HuH-7.5 (cell line): ENCODE data around the gene CHPT1.
"Not testable (repeated sequence)": the region's sequence is repeated elsewhere in the genome, so short reads cannot be mapped to it uniquely, and the experiment has no call there.

Experiments
- DNase-seq: peaks from one replicate; pipeline ENCODE4 v3.0.0; 2011; ENCODE audit warnings: low spot score

The CHPT1 gene

GRCh38 chr12:101722392-101722791 lies 25.0 kb downstream of the CHPT1 start:
- DNase-seq, result no peak

GRCh38 chr12:101727098-101727497 lies 29.7 kb downstream of the CHPT1 start:
- no peak for DNase-seq

GRCh38 chr12:101729842-101730241 lies 32.4 kb downstream of the CHPT1 start:
- no peak for DNase-seq

GRCh38 chr12:101732318-101732717 lies 34.9 kb downstream of the CHPT1 start:
- DNase-seq, result no peak

GRCh38 chr12:101733166-101733565 lies 35.7 kb downstream of the CHPT1 start:
- DNase-seq, result no peak

GRCh38 chr12:101734482-101734881 lies 37.0 kb downstream of the CHPT1 start:
- DNase-seq, result not testable (repeated sequence)

- no peak for DNase-seq
Observed at GRCh38 chr12:101737476-101737875, 40.0 kb downstream of the CHPT1 start.

GRCh38 chr12:101738920-101739665 lies 41.7 kb downstream of the CHPT1 start, which contains the start of gene SYCP3:
TSS of gene SYCP3 (minus strand) at chr12:101739462. CDS start at chr12:101737935, 1,527 bp downstream.
- no peak for DNase-seq

- no peak for DNase-seq
Observed at GRCh38 chr12:101740566-101740965, 43.1 kb downstream of the CHPT1 start.

GRCh38 chr12:101740980-101741379 lies 43.5 kb downstream of the CHPT1 start:
- DNase-seq, result no peak

GRCh38 chr12:101743242-101743641 lies 45.8 kb downstream of the CHPT1 start:
- DNase-seq, result no peak

- no peak for DNase-seq
Observed at GRCh38 chr12:101743724-101744472, 46.5 kb downstream of the CHPT1 start.

- no peak for DNase-seq
Observed at GRCh38 chr12:101745481-101745880, 48.0 kb downstream of the CHPT1 start.

- DNase-seq, result no peak
Observed at GRCh38 chr12:101746196-101746595, 48.8 kb downstream of the CHPT1 start.

GRCh38 chr12:101746661-101747060 lies 49.2 kb downstream of the CHPT1 start:
- no peak for DNase-seq

GRCh38 chr12:101747697-101748096 lies 50.3 kb downstream of the CHPT1 start:
- DNase-seq, result no peak

- DNase-seq, result no peak
Observed at GRCh38 chr12:101748907-101749306, 51.5 kb downstream of the CHPT1 start.

- no peak for DNase-seq
Observed at GRCh38 chr12:101749657-101750056, 52.2 kb downstream of the CHPT1 start.

- DNase-seq, result no peak
Observed at GRCh38 chr12:101750152-101750551, 52.7 kb downstream of the CHPT1 start.

GRCh38 chr12:101759396-101760047 lies 62.1 kb downstream of the CHPT1 start:
- no peak for DNase-seq

- no peak for DNase-seq
Observed at GRCh38 chr12:101761350-101761749, 63.9 kb downstream of the CHPT1 start.

GRCh38 chr12:101761781-101762180 lies 64.3 kb downstream of the CHPT1 start:
- no peak for DNase-seq
